ENCODE data around the gene CALML4. TPM values are rescaled to one million over a fixed set of nuclear protein-coding genes. Genes with fewer than 3 reads are reported as not detected.

The CALML4 gene
- total and polyA plus RNA-seq, 12 donors, result 0.28 to 5.9 (median 0.86) TPM

DNA sequence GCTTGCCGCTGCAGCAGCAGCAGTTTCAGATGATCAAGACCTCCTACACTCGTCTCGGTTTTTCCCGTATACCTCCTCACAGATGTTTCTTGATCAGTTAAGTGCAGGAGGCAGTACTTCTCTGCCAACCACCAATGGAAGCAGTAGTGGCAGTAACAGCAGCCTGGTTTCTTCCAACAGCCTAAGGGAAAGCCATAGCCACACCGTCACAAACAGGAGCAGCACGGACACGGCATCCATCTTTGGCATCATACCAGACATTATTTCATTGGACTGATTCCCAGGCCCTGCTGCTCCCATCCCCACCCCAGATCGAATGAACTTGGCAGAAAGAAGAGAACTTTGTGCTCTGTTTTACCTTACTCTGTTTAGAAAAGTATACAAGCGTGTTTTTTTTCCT, 17.6 kb downstream of the CALML4 start:
- peaks cover 0 to 30% (median 24%) of the 10 kb centered on the region in 9 donors for H3K4me1 ChIP-seq
- TF ChIP-seq, protein P1, sequence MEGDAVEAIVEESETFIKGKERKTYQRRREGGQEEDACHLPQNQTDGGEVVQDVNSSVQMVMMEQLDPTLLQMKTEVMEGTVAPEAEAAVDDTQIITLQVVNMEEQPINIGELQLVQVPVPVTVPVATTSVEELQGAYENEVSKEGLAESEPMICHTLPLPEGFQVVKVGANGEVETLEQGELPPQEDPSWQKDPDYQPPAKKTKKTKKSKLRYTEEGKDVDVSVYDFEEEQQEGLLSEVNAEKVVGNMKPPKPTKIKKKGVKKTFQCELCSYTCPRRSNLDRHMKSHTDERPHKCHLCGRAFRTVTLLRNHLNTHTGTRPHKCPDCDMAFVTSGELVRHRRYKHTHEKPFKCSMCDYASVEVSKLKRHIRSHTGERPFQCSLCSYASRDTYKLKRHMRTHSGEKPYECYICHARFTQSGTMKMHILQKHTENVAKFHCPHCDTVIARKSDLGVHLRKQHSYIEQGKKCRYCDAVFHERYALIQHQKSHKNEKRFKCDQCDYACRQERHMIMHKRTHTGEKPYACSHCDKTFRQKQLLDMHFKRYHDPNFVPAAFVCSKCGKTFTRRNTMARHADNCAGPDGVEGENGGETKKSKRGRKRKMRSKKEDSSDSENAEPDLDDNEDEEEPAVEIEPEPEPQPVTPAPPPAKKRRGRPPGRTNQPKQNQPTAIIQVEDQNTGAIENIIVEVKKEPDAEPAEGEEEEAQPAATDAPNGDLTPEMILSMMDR (IDR thresholded peaks at IDR 0.05), result no peak
- H3K27ac ChIP-seq, result peak overlapping the region in 9 of 10 donors; percentile 20 to 69 (median 57)
- peaks cover 0 to 98% (median 21%) of the 10 kb centered on the region in 9 donors for H3K36me3 ChIP-seq
- intact Hi-C loops (cut with DNase I), result no loop called here
- H3K9me3 ChIP-seq, result no peaks in the 10 kb centered on the region
- H3K4me3 ChIP-seq, result peak overlapping the region in 1 of 10 donors; percentile 7
- no peaks in the 10 kb centered on the region for H3K27me3 ChIP-seq
- DNase-seq (peak in 1 of 2 donors; percentile 72), ATAC-seq (peak; percentile 87 to 97 (median 94))
- WGBS, 2 donors, result 16% methylated on average over 9 of the region's 9 CpGs

DNA sequence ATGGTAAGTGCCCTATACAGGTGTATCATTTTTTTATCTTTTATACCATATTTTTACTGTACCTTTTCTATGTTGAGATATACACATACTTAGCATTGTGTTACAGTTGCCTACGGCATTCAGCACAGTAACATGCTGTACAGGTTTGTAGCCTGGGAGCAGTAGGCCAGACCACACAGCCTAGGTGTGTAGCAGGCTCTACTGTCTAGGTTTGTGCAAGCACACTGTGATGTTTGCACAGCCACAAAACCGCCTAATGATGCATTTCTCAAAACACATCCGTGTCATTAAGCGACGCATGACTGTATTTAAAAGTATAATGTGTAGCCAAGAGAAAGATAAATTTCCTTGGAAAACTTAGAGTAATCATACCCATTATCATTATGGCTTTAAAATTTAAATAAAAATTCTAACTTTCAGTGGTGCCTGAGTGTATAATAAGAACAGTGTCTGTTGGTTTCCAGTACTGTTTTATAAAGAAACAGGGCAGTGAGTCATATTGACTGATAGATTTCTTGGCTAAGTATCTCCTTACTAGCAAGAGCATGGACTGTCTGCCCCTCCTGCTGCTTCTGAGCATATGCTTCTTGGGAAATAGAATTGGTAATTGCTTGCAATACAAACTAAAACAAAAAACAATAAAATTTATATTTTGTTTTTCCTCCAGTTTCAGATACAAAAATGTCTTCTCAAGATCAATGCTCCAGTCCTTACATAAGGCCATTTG, 18.3 kb downstream of the CALML4 start:
- peaks cover 0 to 98% (median 16%) of the 10 kb centered on the region in 9 donors for H3K36me3 ChIP-seq
- peaks cover 0 to 28% (median 23%) of the 10 kb centered on the region in 9 donors for H3K4me1 ChIP-seq

DNA sequence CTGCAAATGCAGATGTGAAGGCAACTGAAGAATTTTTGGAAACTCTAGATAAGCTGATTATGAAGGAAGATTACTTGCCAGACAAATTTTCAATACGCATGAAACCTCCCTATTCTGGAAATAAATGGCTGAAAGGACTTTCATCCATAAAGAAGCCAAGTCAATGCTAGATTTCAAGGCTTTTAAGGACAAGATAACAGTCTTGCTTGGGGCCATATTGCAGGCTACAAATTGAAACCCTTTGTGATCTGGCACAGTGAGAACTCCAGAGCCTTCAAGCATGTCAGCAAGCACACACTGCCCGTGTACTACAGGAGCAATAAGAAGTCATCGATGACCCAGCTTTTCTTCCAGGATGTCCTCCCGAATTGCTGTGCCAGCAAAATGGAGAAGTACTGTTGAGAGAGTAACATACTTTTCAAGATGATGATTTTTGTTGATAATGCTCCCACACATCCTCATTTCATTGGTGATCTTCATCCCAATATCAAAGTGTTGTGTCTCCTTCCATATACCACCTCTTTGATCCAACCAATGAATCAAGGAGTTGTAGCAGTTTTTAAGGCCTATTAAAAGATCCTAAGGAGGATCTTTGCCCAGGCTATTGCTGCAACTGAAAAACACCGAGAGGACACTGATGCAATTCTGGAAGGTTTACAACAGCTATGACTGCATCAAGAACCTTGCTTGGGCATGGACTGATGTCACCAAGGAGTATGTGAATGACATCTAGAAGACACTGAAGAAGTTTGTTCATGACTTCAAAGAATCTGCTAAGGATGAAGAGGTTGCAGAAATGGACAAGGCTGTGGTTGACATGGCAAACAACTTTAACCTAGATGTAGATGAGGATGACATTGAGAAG, 20.3 kb downstream of the CALML4 start:
- H3K27me3 ChIP-seq, result no peaks in the 10 kb centered on the region
- intact Hi-C loops (cut with DNase I), result no loop called here
- H3K27ac ChIP-seq, result no peak overlapping the region
- peaks cover 0 to 28% (median 23%) of the 10 kb centered on the region in 9 donors for H3K4me1 ChIP-seq
- ATAC-seq, result no peak
- H3K36me3 ChIP-seq, result peaks cover 0 to 97% (median 25%) of the 10 kb centered on the region in 9 donors
- no peak overlapping the region for H3K4me3 ChIP-seq
- no peaks in the 10 kb centered on the region for H3K9me3 ChIP-seq
- DNase-seq, result no peak
- 87 to 96% methylated on average over 5 of the region's 5 CpGs for WGBS, 2 donors
- TF ChIP-seq, protein P1 (IDR thresholded peaks at IDR 0.05), result no peak

More for the DNA sequence above, 18.3 kb downstream of the CALML4 start:
- TF ChIP-seq, protein P1 (IDR thresholded peaks at IDR 0.05), result no peak
- WGBS, 2 donors, result 88 to 89% methylated on average over 5 of the region's 5 CpGs
- ATAC-seq (peak in 7 of 8 donors; percentile 50 to 77 (median 65)), DNase-seq (no peak)
- Histone ChIP-seq H3K4me3 (no peak overlapping the region), H3K27ac (peak overlapping the region in 8 of 10 donors; percentile 20 to 69 (median 58)), H3K27me3 (no peaks in the 10 kb centered on the region), H3K9me3 (no peaks in the 10 kb centered on the region)
- intact Hi-C loops (cut with DNase I), result no loop called here

- H3K27ac ChIP-seq, result no peak overlapping the region
- TF ChIP-seq, protein P1 (IDR thresholded peaks at IDR 0.05), result no peak
- intact Hi-C loops (cut with DNase I), result no loop called here
- H3K4me1 ChIP-seq, result peaks cover 0 to 25% (median 23%) of the 10 kb centered on the region in 9 donors
- H3K36me3 ChIP-seq, result peaks cover 0 to 97% (median 25%) of the 10 kb centered on the region in 9 donors
- DNase-seq (no peak), ATAC-seq (no peak)
- no peak overlapping the region for H3K4me3 ChIP-seq
- no peaks in the 10 kb centered on the region for H3K9me3 ChIP-seq
- 92 to 93% methylated on average over 5 of the region's 5 CpGs for WGBS, 2 donors
- no peaks in the 10 kb centered on the region for H3K27me3 ChIP-seq
Observed at GRCh38 chr15:68183616-68184315, 21.4 kb downstream of the CALML4 start.

Data from heart right ventricle (tissue), 16 donors.